Endothelial cell of umbilical vein (primary cell): Measurements from ENCODE around the gene TEAD2. TPM values are rescaled to one million over a fixed set of nuclear protein-coding genes. Genes with fewer than 3 reads are reported as not detected.

Source experiments
- BruUV-seq: library from RNA; stranded (reverse); fragments of 400-500 nt; replicated peaks from 2 replicates; lab custom pipeline; 2021; lab: Mats Ljungman, UMichigan
- CTCF ChIA-PET: fragments of 300-600, 350-600 bp; sonication (Branson Sonifier 250); formaldehyde crosslinking; loops from one replicate; lab custom pipeline; 2021; ENCODE audit warnings: antibody characterized with exemption, inconsistent platforms; lab: Charles Lee
- POLR2A ChIA-PET: fragments of 300-600, 350-600 bp; sonication (Branson Sonifier 250); formaldehyde crosslinking; loops from one replicate; lab custom pipeline; 2021; ENCODE audit warnings: antibody characterized with exemption, inconsistent platforms; lab: Charles Lee
- DNase-seq: peaks from one replicate; pipeline ENCODE4 v3.0.0-alpha.2; 2011; ENCODE audit warnings: low read depth, low spot score
- FAIRE-seq: peaks from 2 replicates; lab custom pipeline; 2011; peaks lifted over from hg19 to GRCh38; lab: Jason Lieb, UNC
- H2AFZ ChIP-seq: 2 replicates; pipeline ENCODE4 v1.6.0; 2012; ENCODE audit warnings: low read depth, low read length, control low read depth, inconsistent platforms
- H3K27ac ChIP-seq: 2 replicates; pipeline ENCODE4 v1.5.1; 2011; ENCODE audit warnings: low read depth, mild to moderate bottlenecking, control low read depth, low read length, moderate library complexity; ENCODE audit not compliant: insufficient read depth
- H3K27me3 ChIP-seq, 2 experiments: 2 replicates each; pipeline versions ENCODE4 v1.6.0 to v1.6.1; 2011; ENCODE audit warnings: low read length in 2 of 2, mixed read lengths in 1 of 2; ENCODE audit not compliant: control insufficient read depth in 2 of 2, insufficient read depth in 2 of 2
- H3K36me3 ChIP-seq, 2 experiments: 2 replicates in 1 of 2; 3 replicates in 1 of 2; pipeline ENCODE4 v1.5.1; 2011; ENCODE audit warnings: low read length in 2 of 2, mild to moderate bottlenecking in 1 of 2, moderate library complexity in 1 of 2; ENCODE audit not compliant: control insufficient read depth in 2 of 2, insufficient read depth in 2 of 2; ENCODE audit errors: extremely low read depth in 1 of 2
- H3K4me1 ChIP-seq: 3 replicates; pipeline ENCODE4 v1.5.1; 2011; ENCODE audit warnings: mild to moderate bottlenecking, low read length; ENCODE audit not compliant: control insufficient read depth, insufficient read depth; ENCODE audit errors: extremely low read depth
- H3K4me2 ChIP-seq: 2 replicates; pipeline ENCODE4 v1.6.1; 2011; ENCODE audit warnings: low read length, control low read depth, mixed read lengths; ENCODE audit not compliant: insufficient read depth
- H3K4me3 ChIP-seq, 3 experiments: fragments of 200-600 bp in 1 of 3; sonication (generic), shearing (Covaris generic) in 1 of 3; replicated peaks in 1 of 3; 2 replicates each; pipeline ENCODE4 v1.5.1; 2011 to 2016; ENCODE audit warnings: control low read depth in 3 of 3, low read length in 3 of 3, mild to moderate bottlenecking in 2 of 3, inconsistent platforms in 1 of 3, low read depth in 1 of 3, moderate library complexity in 1 of 3; ENCODE audit not compliant: insufficient read depth in 1 of 3
- H3K79me2 ChIP-seq: 2 replicates; pipeline ENCODE4 v1.6.0; 2012; ENCODE audit warnings: low read length, inconsistent platforms; ENCODE audit not compliant: control insufficient read depth, insufficient read depth
- H3K9ac ChIP-seq: replicated peaks from 2 replicates; pipeline ENCODE3; 2011; ENCODE audit warnings: low read length, control low read depth; ENCODE audit not compliant: insufficient read depth; ENCODE audit errors: extremely low read depth
- H3K9me1 ChIP-seq: replicated peaks from 3 replicates; pipeline ENCODE4 v1.6.0; 2011; ENCODE audit warnings: mild to moderate bottlenecking, low read length; ENCODE audit not compliant: control insufficient read depth, insufficient read depth; ENCODE audit errors: extremely low read depth
- H3K9me3 ChIP-seq: replicated peaks from 2 replicates; pipeline ENCODE4 v1.5.1; 2012; ENCODE audit warnings: low read length, inconsistent platforms; ENCODE audit not compliant: control insufficient read depth, insufficient read depth
- H4K20me1 ChIP-seq: replicated peaks from 2 replicates; pipeline ENCODE3; 2011; ENCODE audit warnings: mild to moderate bottlenecking, low read length; ENCODE audit not compliant: control insufficient read depth, insufficient read depth; ENCODE audit errors: extremely low read depth
- CTCF ChIP-seq, 2 donors: IDR thresholded peaks; 1 replicate in 1 of 2; 2 replicates in 1 of 2; pipeline ENCODE4 v1.5.1; 2011; ENCODE audit warnings: low read length in 2 of 2, mild to moderate bottlenecking in 2 of 2, moderate library complexity in 2 of 2, control low read depth in 1 of 2, inconsistent platforms in 1 of 2, low read depth in 1 of 2; ENCODE audit not compliant: insufficient read depth in 1 of 2; ENCODE audit errors: extremely low read depth in 1 of 2
- EZH2 ChIP-seq: IDR thresholded peaks from 2 replicates; pipeline ENCODE4 v1.6.1; 2012; ENCODE audit warnings: borderline replicate concordance, low read depth, mild to moderate bottlenecking, moderate library complexity, low read length, inconsistent platforms; ENCODE audit not compliant: severe bottlenecking
- FOS ChIP-seq: IDR thresholded peaks from 2 replicates; pipeline ENCODE4 v1.6.1; 2011; ENCODE audit warnings: mild to moderate bottlenecking, low read length, moderate library complexity, borderline replicate concordance; ENCODE audit not compliant: insufficient read depth
- GATA2 ChIP-seq: IDR thresholded peaks from 2 replicates; pipeline ENCODE4 v1.7.0; 2011; ENCODE audit warnings: low read depth, mild to moderate bottlenecking, moderate library complexity, mixed read lengths, low read length; ENCODE audit not compliant: insufficient read length, insufficient read depth
- JUN ChIP-seq: IDR thresholded peaks from 2 replicates; pipeline ENCODE4 v1.6.1; 2011; ENCODE audit warnings: borderline replicate concordance, low read depth; ENCODE audit not compliant: insufficient read length, insufficient read depth
- MAX ChIP-seq: IDR thresholded peaks from 2 replicates; pipeline ENCODE4 v1.6.1; 2011; ENCODE audit not compliant: insufficient read depth, insufficient read length
- MYC ChIP-seq: IDR thresholded peaks from one replicate; pipeline ENCODE4 v1.6.1; 2011; ENCODE audit warnings: mild to moderate bottlenecking, low read depth, low read length
- POLR2A ChIP-seq: IDR thresholded peaks from 2 replicates; pipeline ENCODE4 v1.6.1; 2012; ENCODE audit warnings: low read depth, mild to moderate bottlenecking, control low read depth, low read length
- POLR2AphosphoS5 ChIP-seq: IDR thresholded peaks from 2 replicates; pipeline ENCODE4 v1.6.1; 2012; ENCODE audit warnings: low read depth, mild to moderate bottlenecking, control low read depth, low read length, moderate library complexity; ENCODE audit not compliant: insufficient read depth
- dilution Hi-C: fragments of 300-500 bp; cut with MboI; formaldehyde crosslinking; loops from one replicate; pipeline ENCODE4 v1.15.0; 2019; ENCODE audit warnings: low sequenced_read_pairs; ENCODE audit not compliant: extremely low pct_ligation_motif_present
- intact Hi-C: fragments of 100-400 bp; cut with micrococcal nuclease; formaldehyde crosslinking; loops from one replicate; pipeline ENCODE4 v1.10.0; 2022
- polyA plus RNA-seq, 4 experiments: library from polyadenylated mRNA; depleted of rRNA in 3 of 4; stranded (reverse) in 3 of 4; unstranded in 1 of 4; fragments of >200 nt; gene quantifications; 2 replicates each; pipeline versions ENCODE4 v1.2.1 to v1.2.3, GENCODE V29; 2011 to 2012; ENCODE audit warnings: missing spikeins in 1 of 4
- total RNA-seq: library from RNA; stranded (reverse); gene quantifications from 2 replicates; pipeline ENCODE4 v1.2.3, GENCODE V29; 2021

Gene TEAD2
- total and polyA plus RNA-seq, 2 donors (not counting 3 experiments of a cell fraction or from before 2014, with no cell fraction given) = 60.9 to 89.4 TPM

- no peaks in the 10 kb centered on the region for H3K79me2 ChIP-seq
- no peaks in the 10 kb centered on the region for H3K36me3 ChIP-seq
- no peaks in the 10 kb centered on the region for H3K9me1 ChIP-seq
- CTCF ChIA-PET = interaction anchor here (1.4 kb wide), 1 partner anchor 51 kb away, joined by 3 read pairs; no protein-coding TSS in a partner anchor
- H3K4me1 ChIP-seq = peaks cover 5% of the 10 kb centered on the region
- dilution Hi-C loops (no loop called here), intact Hi-C loops (loop anchor here (1.0 kb wide), 1 partner anchor 102 kb away; no protein-coding TSS in a partner anchor)
- no peak overlapping the region for H3K27ac ChIP-seq
- DNase-seq (no peak), FAIRE-seq (no peak)
- no peaks in the 10 kb centered on the region for H4K20me1 ChIP-seq
- no peak overlapping the region for H3K9ac ChIP-seq
- no TSS peak for BruUV-seq
- no peak overlapping the region for H3K4me3 ChIP-seq
- TF ChIP-seq FOS (no peak), EZH2 (no peak), POLR2A (no peak), MYC (no peak), POLR2AphosphoS5 (no peak), GATA2 (no peak), CTCF (IDR thresholded peaks at IDR 0.05; ENCODE audit: extremely low read depth in 1 of 2, insufficient read depth in 1 of 2, low read depth in 1 of 2, low read length in 2 of 2) (no peak), JUN (no peak), MAX (no peak)
- POLR2A ChIA-PET = no interaction called here
- H2AFZ ChIP-seq = no peak overlapping the region
- no peaks in the 10 kb centered on the region for H3K9me3 ChIP-seq
- no peak overlapping the region for H3K4me2 ChIP-seq
- H3K27me3 ChIP-seq = no peaks in the 10 kb centered on the region
Measured at GRCh38 chr19:49328741-49329140, 33.5 kb downstream of the TEAD2 start.
